H1 (cell line): Measurements from ENCODE around the gene TMEM63C. TPM values are rescaled to one million over a fixed set of nuclear protein-coding genes. Genes with fewer than 3 reads are reported as not detected.

Experiments
- CTCF ChIA-PET: fragments of 300-600 bp; sonication (Branson Sonifier 250); formaldehyde crosslinking; loops from one replicate; lab custom pipeline; 2021; ENCODE audit not compliant: partially characterized antibody; lab: Charles Lee
- POLR2A ChIA-PET: fragments of 300-600 bp; sonication (Branson Sonifier 250); formaldehyde crosslinking; loops from one replicate; lab custom pipeline; 2021; ENCODE audit warnings: inconsistent platforms; ENCODE audit not compliant: partially characterized antibody; lab: Charles Lee
- DNase-seq, 2 experiments: peaks; one replicate each; pipeline versions ENCODE4 v3.0.0 to v3.0.0-alpha.2; 2010 to 2022; ENCODE audit warnings: low spot score in 2 of 2, low read depth in 1 of 2, mixed read lengths in 1 of 2
- FAIRE-seq: peaks from 2 replicates; lab custom pipeline; 2011; peaks lifted over from hg19 to GRCh38; lab: Jason Lieb, UNC
- H2AFZ ChIP-seq: 2 replicates; pipeline ENCODE4 v1.8.1; 2012; ENCODE audit warnings: low read length, inconsistent platforms
- H2AK5ac ChIP-seq: 2 replicates; pipeline ENCODE4 v1.6.1; 2013; ENCODE audit warnings: low read depth, low read length
- H2BK120ac ChIP-seq: replicated peaks from 2 replicates; pipeline ENCODE3; 2013; ENCODE audit warnings: low read depth, low read length, inconsistent platforms
- H2BK12ac ChIP-seq: 2 replicates; pipeline ENCODE4 v1.6.1; 2013; ENCODE audit warnings: low read depth, low read length
- H2BK15ac ChIP-seq: 2 replicates; pipeline ENCODE4 v1.6.1; 2013; ENCODE audit warnings: low read length
- H2BK20ac ChIP-seq: 2 replicates; pipeline ENCODE4 v1.6.1; 2013; ENCODE audit warnings: low read length
- H2BK5ac ChIP-seq: 2 replicates; pipeline ENCODE4 v1.6.1; 2013; ENCODE audit warnings: low read depth, low read length
- H3K14ac ChIP-seq: 2 replicates; pipeline ENCODE4 v1.6.1; 2013; ENCODE audit warnings: inconsistent platforms; ENCODE audit not compliant: insufficient read length
- H3K18ac ChIP-seq: 2 replicates; pipeline ENCODE4 v1.6.1; 2013; ENCODE audit warnings: low read length; ENCODE audit errors: extremely low read depth
- H3K23ac ChIP-seq: 2 replicates; pipeline ENCODE4 v1.6.1; 2013; ENCODE audit warnings: inconsistent platforms; ENCODE audit not compliant: insufficient read length
- H3K23me2 ChIP-seq: 2 replicates; pipeline ENCODE4 v1.6.1; 2013; ENCODE audit warnings: low read depth, low read length
- H3K27ac ChIP-seq: 2 replicates; pipeline ENCODE4 v1.6.1; 2011; ENCODE audit warnings: low read depth, low read length, inconsistent platforms
- H3K27me3 ChIP-seq, 4 experiments: replicated peaks in 1 of 4; 1 replicate in 1 of 4; 2 replicates in 3 of 4; pipeline versions ENCODE4 v1.6.1 to v1.8.1; 2011 to 2013; ENCODE audit warnings: low read length in 3 of 4, mild to moderate bottlenecking in 3 of 4, inconsistent platforms in 2 of 4, mixed read lengths in 2 of 4, moderate library complexity in 1 of 4; ENCODE audit not compliant: control insufficient read depth in 3 of 4, insufficient read depth in 3 of 4; ENCODE audit errors: extremely low read depth in 1 of 4
- H3K36me3 ChIP-seq, 4 experiments: 2 replicates each; pipeline versions ENCODE4 v1.6.1 to v1.8.1; 2011 to 2013; ENCODE audit warnings: mild to moderate bottlenecking in 4 of 4, low read length in 3 of 4, moderate library complexity in 2 of 4, control low read depth in 1 of 4, inconsistent platforms in 1 of 4; ENCODE audit not compliant: insufficient read depth in 4 of 4, control insufficient read depth in 2 of 4
- H3K4ac ChIP-seq: replicated peaks from 2 replicates; pipeline ENCODE3; 2013; ENCODE audit warnings: low read length, low read depth, mixed read lengths, inconsistent platforms; ENCODE audit not compliant: insufficient read length
- H3K4me1 ChIP-seq, 4 experiments: replicated peaks in 1 of 4; 1 replicate in 1 of 4; 2 replicates in 3 of 4; pipeline versions ENCODE4 v1.6.1 to v1.8.1; 2011 to 2013; ENCODE audit warnings: low read length in 3 of 4, inconsistent platforms in 2 of 4, mixed read lengths in 1 of 4; ENCODE audit not compliant: insufficient read depth in 4 of 4, control insufficient read depth in 3 of 4
- H3K4me2 ChIP-seq, 2 experiments: 2 replicates each; pipeline versions ENCODE4 v1.6.1 to v1.8.1; 2011 to 2013; ENCODE audit warnings: low read depth in 2 of 2, low read length in 2 of 2, control low read depth in 1 of 2, inconsistent platforms in 1 of 2, mild to moderate bottlenecking in 1 of 2; ENCODE audit not compliant: insufficient read depth in 1 of 2
- H3K4me3 ChIP-seq, 4 experiments: fragments of 200-600, 300-600 bp in 1 of 4; sonication (generic), shearing (Covaris generic), sonication (Bioruptor Twin) in 1 of 4; 2 replicates each; pipeline versions ENCODE4 v1.5.1 to v1.8.1; 2011 to 2016; ENCODE audit warnings: low read length in 4 of 4, low read depth in 3 of 4, control low read depth in 2 of 4, inconsistent platforms in 2 of 4, mild to moderate bottlenecking in 2 of 4, mixed read lengths in 1 of 4, moderate library complexity in 1 of 4; ENCODE audit not compliant: insufficient read depth in 2 of 4; ENCODE audit errors: extremely low read depth in 1 of 4
- H3K56ac ChIP-seq: replicated peaks from 2 replicates; pipeline ENCODE3; 2013; ENCODE audit warnings: low read depth, mild to moderate bottlenecking, mixed read lengths, low read length, inconsistent platforms; ENCODE audit not compliant: insufficient read length
- H3K79me1 ChIP-seq: 2 replicates; pipeline ENCODE4 v1.6.1; 2013; ENCODE audit warnings: low read depth, low read length, control low read depth
- H3K79me2 ChIP-seq, 2 experiments: 2 replicates each; pipeline versions ENCODE4 v1.6.1 to v1.8.1; 2012 to 2013; ENCODE audit warnings: low read length in 2 of 2, mild to moderate bottlenecking in 2 of 2, inconsistent platforms in 1 of 2; ENCODE audit not compliant: insufficient read depth in 2 of 2, control insufficient read depth in 1 of 2
- H3K9ac ChIP-seq, 4 experiments: replicated peaks in 1 of 4; 1 replicate in 1 of 4; 2 replicates in 3 of 4; pipeline versions ENCODE4 v1.6.1 to v1.8.1; 2011 to 2013; ENCODE audit warnings: low read depth in 3 of 4, low read length in 3 of 4, control low read depth in 2 of 4, mild to moderate bottlenecking in 2 of 4, moderate library complexity in 2 of 4, inconsistent platforms in 1 of 4; ENCODE audit errors: extremely low read depth in 1 of 4
- H3K9me3 ChIP-seq, 2 experiments: 2 replicates each; pipeline versions ENCODE4 v1.6.1 to v1.8.1; 2012 to 2013; ENCODE audit warnings: mild to moderate bottlenecking in 2 of 2, moderate library complexity in 2 of 2, control low read depth in 1 of 2, inconsistent platforms in 1 of 2, low read depth in 1 of 2, low read length in 1 of 2, mixed read lengths in 1 of 2; ENCODE audit not compliant: insufficient read depth in 2 of 2
- H4K20me1 ChIP-seq, 2 experiments: replicated peaks in 1 of 2; 2 replicates each; pipeline versions ENCODE3 to v1.8.1; 2011 to 2013; ENCODE audit warnings: inconsistent platforms in 2 of 2, low read length in 2 of 2, mild to moderate bottlenecking in 1 of 2; ENCODE audit not compliant: insufficient read depth in 2 of 2, control insufficient read depth in 1 of 2
- H4K5ac ChIP-seq: 2 replicates; pipeline ENCODE4 v1.6.1; 2013; ENCODE audit warnings: low read length, low read depth, mixed read lengths, inconsistent platforms; ENCODE audit not compliant: insufficient read length
- H4K8ac ChIP-seq: 2 replicates; pipeline ENCODE4 v1.8.0; 2013; ENCODE audit warnings: mild to moderate bottlenecking, moderate library complexity, low read length, inconsistent platforms; ENCODE audit not compliant: insufficient read depth; ENCODE audit errors: extremely low read depth
- H4K91ac ChIP-seq: replicated peaks from 2 replicates; pipeline ENCODE3; 2013; ENCODE audit warnings: low read length, mixed read lengths, inconsistent platforms; ENCODE audit not compliant: insufficient read length
- ASH2L ChIP-seq: fragments of 200-600, 300-600 bp; sonication (generic); IDR thresholded peaks from one replicate; pipeline ENCODE4 v1.7.1; 2017; ENCODE audit warnings: low read length
- CBX5 ChIP-seq: fragments of 300-800, 300-1000 bp; sonication (generic); IDR thresholded peaks from 2 replicates; pipeline ENCODE4 v1.7.1; 2016; ENCODE audit warnings: antibody characterized with exemption, low read length, low read depth
- WGBS, 2 experiments: shearing (Covaris generic) in 1 of 2; methylation state at CpG; one replicate each; pipeline versions ENCODE4 v1.1.6 to v1.1.7; 2013 to 2015; ENCODE audit warnings: low lambda C conversion rate in 2 of 2, mixed read lengths in 2 of 2, inconsistent platforms in 1 of 2, low coverage in 1 of 2, missing lambda C conversion rate in 1 of 2; ENCODE audit not compliant: insufficient replicate concordance in 2 of 2, insufficient coverage in 1 of 2, insufficient read length in 1 of 2; ENCODE audit errors: extremely low coverage in 1 of 2, missing lambda C conversion rate in 1 of 2; 5-methylcytosine and 5-hydroxymethylcytosine counted together
- polyA plus RNA-seq, 7 experiments: library from polyadenylated mRNA; depleted of rRNA in 3 of 7; stranded (reverse) in 5 of 7; unstranded in 2 of 7; fragments of >200 nt in 5 of 7; fragments of 200-250 nt in 2 of 7; gene quantifications; 1 replicate in 5 of 7; 2 replicates in 1 of 7; 4 replicates in 1 of 7; pipeline versions ENCODE4 v1.2.1 to v1.2.3, GENCODE V29; 2011 to 2013; ENCODE audit warnings: missing spikeins in 2 of 7, mixed read lengths in 2 of 7
- total RNA-seq: library from RNA; stranded (reverse); fragmentation: NEBNext Ultra II Directional; extraction: Animal tissue kit (Norgen Biotek cat#: 25700); gene quantifications from 2 replicates; pipeline ENCODE4 v1.2.1, GENCODE V29; 2021
- TF ChIP-seq, protein P1 (sequence below), 3 experiments: IDR thresholded peaks; 1 replicate in 2 of 3; 2 replicates in 1 of 3; pipeline versions ENCODE4 v1.5.1 to v1.6.1; 2011; ENCODE audit warnings: low read length in 3 of 3, mild to moderate bottlenecking in 3 of 3, inconsistent platforms in 2 of 3, low read depth in 1 of 3, moderate library complexity in 1 of 3; ENCODE audit not compliant: insufficient read depth in 1 of 3; ENCODE audit errors: control extremely low read depth in 1 of 3
- TF ChIP-seq, protein P2 (sequence below): IDR thresholded peaks from 2 replicates; pipeline ENCODE4 v1.6.1; 2012; ENCODE audit warnings: inconsistent platforms
- TF ChIP-seq, protein P3 (sequence below): IDR thresholded peaks from 2 replicates; pipeline ENCODE4 v1.6.1; 2012; ENCODE audit warnings: low read length, inconsistent platforms

The TMEM63C gene
- total and polyA plus RNA-seq, 2 of the 8 experiments (the other 6 are each of a cell fraction or from before 2014, with no cell fraction given) = 3.0 to 7.6 TPM

DNA sequence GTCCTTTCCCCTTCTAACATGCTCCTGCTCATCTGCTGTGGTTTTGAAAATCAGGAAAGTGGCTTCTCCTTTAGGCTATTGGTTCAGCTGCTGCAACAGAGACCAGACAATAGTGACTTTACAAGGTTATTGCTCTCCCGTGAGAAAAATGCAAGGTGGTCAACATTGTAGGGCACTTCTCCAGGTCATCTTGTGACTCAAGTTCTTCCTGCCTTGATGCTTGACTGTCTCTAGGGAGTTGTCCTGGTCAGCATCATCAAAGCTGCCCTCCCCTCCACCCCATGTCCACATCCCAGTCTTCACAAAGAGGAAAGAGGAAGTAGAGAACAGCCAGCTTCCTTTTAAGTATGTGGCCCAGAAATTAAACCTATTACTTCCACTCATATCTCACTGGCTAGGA is 3.9 kb upstream of the TMEM63C start:
- no peak overlapping the region for H3K14ac ChIP-seq
- no peak overlapping the region for H3K4me2 ChIP-seq
- H4K8ac ChIP-seq = no peak overlapping the region; the same call in 1 of the 2 replicates
- H3K27me3 ChIP-seq = no peaks in the 10 kb centered on the region
- H3K79me2 ChIP-seq = no peaks in the 10 kb centered on the region
- H2BK20ac ChIP-seq = no peak overlapping the region
- ChIA-PET CTCF (interaction anchor here (1.2 to 3.3 kb wide), 4 partner anchors 27 to 48 kb away, joined by 3 to 16 read pairs (median 4); partner anchors contain the start of gene ZDHHC22), POLR2A (no interaction called here)
- peaks cover 6% of the 10 kb centered on the region; the same call in 1 of the 2 replicates for H3K23me2 ChIP-seq
- H2BK15ac ChIP-seq = no peak overlapping the region
- H4K20me1 ChIP-seq = no peaks in the 10 kb centered on the region
- no peak overlapping the region for H2BK120ac ChIP-seq
- no peak overlapping the region for H3K18ac ChIP-seq
- FAIRE-seq (no peak), DNase-seq (no peak)
- no peak overlapping the region for H3K23ac ChIP-seq
- H4K5ac ChIP-seq = no peak overlapping the region
- no peak overlapping the region for H3K4ac ChIP-seq
- no peaks in the 10 kb centered on the region for H3K79me1 ChIP-seq
- H2AK5ac ChIP-seq = no peak overlapping the region
- H3K9me3 ChIP-seq = no peaks in the 10 kb centered on the region
- no peak overlapping the region for H3K9ac ChIP-seq
- H2BK12ac ChIP-seq = no peak overlapping the region
- no peak overlapping the region for H3K4me3 ChIP-seq
- no peak overlapping the region for H3K56ac ChIP-seq
- no peak overlapping the region for H3K27ac ChIP-seq
- 100% methylated on average over 1 of the region's 1 CpG; no CpG with 5 or more reads in 1 of the 2 experiments for WGBS, 2 experiments
- H3K4me1 ChIP-seq = peaks cover 3 to 11% (median 7%) of the 10 kb centered on the region in 4 experiments; a peak in 6 of 7 replicates
- no peaks in the 10 kb centered on the region for H3K36me3 ChIP-seq
- H4K91ac ChIP-seq = no peak overlapping the region
- no peak overlapping the region for H2AFZ ChIP-seq
- H2BK5ac ChIP-seq = no peak overlapping the region
- TF ChIP-seq, protein P1, sequence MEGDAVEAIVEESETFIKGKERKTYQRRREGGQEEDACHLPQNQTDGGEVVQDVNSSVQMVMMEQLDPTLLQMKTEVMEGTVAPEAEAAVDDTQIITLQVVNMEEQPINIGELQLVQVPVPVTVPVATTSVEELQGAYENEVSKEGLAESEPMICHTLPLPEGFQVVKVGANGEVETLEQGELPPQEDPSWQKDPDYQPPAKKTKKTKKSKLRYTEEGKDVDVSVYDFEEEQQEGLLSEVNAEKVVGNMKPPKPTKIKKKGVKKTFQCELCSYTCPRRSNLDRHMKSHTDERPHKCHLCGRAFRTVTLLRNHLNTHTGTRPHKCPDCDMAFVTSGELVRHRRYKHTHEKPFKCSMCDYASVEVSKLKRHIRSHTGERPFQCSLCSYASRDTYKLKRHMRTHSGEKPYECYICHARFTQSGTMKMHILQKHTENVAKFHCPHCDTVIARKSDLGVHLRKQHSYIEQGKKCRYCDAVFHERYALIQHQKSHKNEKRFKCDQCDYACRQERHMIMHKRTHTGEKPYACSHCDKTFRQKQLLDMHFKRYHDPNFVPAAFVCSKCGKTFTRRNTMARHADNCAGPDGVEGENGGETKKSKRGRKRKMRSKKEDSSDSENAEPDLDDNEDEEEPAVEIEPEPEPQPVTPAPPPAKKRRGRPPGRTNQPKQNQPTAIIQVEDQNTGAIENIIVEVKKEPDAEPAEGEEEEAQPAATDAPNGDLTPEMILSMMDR (IDR thresholded peaks at IDR 0.05; ENCODE audit: control extremely low read depth in 1 of 3, insufficient read depth in 1 of 3, low read depth in 1 of 3, low read length in 3 of 3) = no peak
- TF ChIP-seq ASH2L = no peak
- no peak for TF ChIP-seq CBX5
- TF ChIP-seq, protein P2, sequence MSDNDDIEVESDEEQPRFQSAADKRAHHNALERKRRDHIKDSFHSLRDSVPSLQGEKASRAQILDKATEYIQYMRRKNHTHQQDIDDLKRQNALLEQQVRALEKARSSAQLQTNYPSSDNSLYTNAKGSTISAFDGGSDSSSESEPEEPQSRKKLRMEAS = no peak
- TF ChIP-seq, protein P3, sequence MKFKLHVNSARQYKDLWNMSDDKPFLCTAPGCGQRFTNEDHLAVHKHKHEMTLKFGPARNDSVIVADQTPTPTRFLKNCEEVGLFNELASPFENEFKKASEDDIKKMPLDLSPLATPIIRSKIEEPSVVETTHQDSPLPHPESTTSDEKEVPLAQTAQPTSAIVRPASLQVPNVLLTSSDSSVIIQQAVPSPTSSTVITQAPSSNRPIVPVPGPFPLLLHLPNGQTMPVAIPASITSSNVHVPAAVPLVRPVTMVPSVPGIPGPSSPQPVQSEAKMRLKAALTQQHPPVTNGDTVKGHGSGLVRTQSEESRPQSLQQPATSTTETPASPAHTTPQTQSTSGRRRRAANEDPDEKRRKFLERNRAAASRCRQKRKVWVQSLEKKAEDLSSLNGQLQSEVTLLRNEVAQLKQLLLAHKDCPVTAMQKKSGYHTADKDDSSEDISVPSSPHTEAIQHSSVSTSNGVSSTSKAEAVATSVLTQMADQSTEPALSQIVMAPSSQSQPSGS = no peak
